Kidney (tissue), 14 donors: Measurements from ENCODE around the gene ABCB9. TPM values are rescaled to one million over a fixed set of nuclear protein-coding genes. Genes with fewer than 3 reads are reported as not detected.
"Not testable (repeated sequence)": the region's sequence is repeated elsewhere in the genome, so short reads cannot be mapped to it uniquely, and the experiment has no call there.

Source experiments
- DNase-seq, 5 donors: peaks; one replicate each; pipeline ENCODE4 v3.0.0-alpha.2; 2013 to 2020
- FAIRE-seq: peaks from 2 replicates; lab custom pipeline; 2012; peaks lifted over from hg19 to GRCh38; lab: Jason Lieb, UNC
- H3K27ac ChIP-seq, 2 donors: one replicate each; pipeline ENCODE4 v1.7.0; 2013; ENCODE audit warnings: low read depth in 2 of 2, low read length in 2 of 2, inconsistent platforms in 1 of 2
- H3K27me3 ChIP-seq: one replicate; pipeline ENCODE4 v1.7.1; 2013; ENCODE audit warnings: low read length, inconsistent platforms; ENCODE audit not compliant: control insufficient read depth, insufficient read depth
- H3K36me3 ChIP-seq, 3 donors: one replicate each; pipeline versions ENCODE4 v1.7.0 to v1.7.1; 2013; ENCODE audit warnings: low read length in 3 of 3, control low read depth in 1 of 3, inconsistent platforms in 1 of 3; ENCODE audit not compliant: insufficient read depth in 3 of 3, control insufficient read depth in 2 of 3
- H3K4me1 ChIP-seq, 3 donors: one replicate each; pipeline versions ENCODE4 v1.7.0 to v1.7.1; 2013; ENCODE audit warnings: low read length in 3 of 3, inconsistent platforms in 1 of 3, low read depth in 1 of 3; ENCODE audit not compliant: control insufficient read depth in 2 of 3, insufficient read depth in 2 of 3
- H3K4me3 ChIP-seq, 3 donors: one replicate each; pipeline versions ENCODE4 v1.7.0 to v1.8.1; 2013; ENCODE audit warnings: low read length in 3 of 3, control low read depth in 1 of 3, inconsistent platforms in 1 of 3
- H3K9ac ChIP-seq, 3 donors: one replicate each; pipeline versions ENCODE4 v1.7.0 to v1.7.1; 2013; ENCODE audit warnings: low read length in 3 of 3, control low read depth in 1 of 3, inconsistent platforms in 1 of 3
- H3K9me3 ChIP-seq, 3 donors: one replicate each; pipeline versions ENCODE4 v1.7.0 to v1.7.1; 2013; ENCODE audit warnings: low read length in 3 of 3, control low read depth in 1 of 3, inconsistent platforms in 1 of 3; ENCODE audit not compliant: control insufficient read depth in 2 of 3, insufficient read depth in 1 of 3
- intact Hi-C: fragments of 100-400 bp; cut with DNase I; formaldehyde crosslinking; loops from one replicate; pipeline ENCODE4 v1.11.1; 2022
- polyA plus RNA-seq: library from polyadenylated mRNA; stranded (reverse); fragments of 350-450 nt; fragmentation: Illumina TruSeq; extraction: RNeasy Lipid Tissue Mini Kit (QIAGEN cat#74804); gene quantifications from one replicate; pipeline ENCODE4 v1.2.3, GENCODE V29; 2014; ENCODE audit warnings: low read depth, low replicate concordance; ENCODE audit not compliant: insufficient read depth
- total RNA-seq: library from RNA; stranded (reverse); fragmentation: NEBNext Ultra II Directional; extraction: Animal tissue kit (Norgen Biotek cat#: 25700); gene quantifications from one replicate; pipeline ENCODE4 v1.2.1, GENCODE V29; 2021
- TF ChIP-seq, protein P1 (sequence below): IDR thresholded peaks from 3 replicates; pipeline ENCODE4 v1.5.1; 2012; ENCODE audit warnings: mild to moderate bottlenecking, moderate library complexity, borderline replicate concordance; ENCODE audit not compliant: insufficient read depth; ENCODE audit errors: extremely low read depth
- donor health status: control.
- donor health status: control.
- donor health status: control.
- donor health status: control.
- donor health status: control.
- donor health status: DM: yes; HTN: yes; CAD: no.
- donor health status: Normal renal cell carcinoma (clear cell type).

ABCB9 gene
- total and polyA plus RNA-seq, 2 donors from 2014 or later = 4.6 to 7.6 TPM

DNA sequence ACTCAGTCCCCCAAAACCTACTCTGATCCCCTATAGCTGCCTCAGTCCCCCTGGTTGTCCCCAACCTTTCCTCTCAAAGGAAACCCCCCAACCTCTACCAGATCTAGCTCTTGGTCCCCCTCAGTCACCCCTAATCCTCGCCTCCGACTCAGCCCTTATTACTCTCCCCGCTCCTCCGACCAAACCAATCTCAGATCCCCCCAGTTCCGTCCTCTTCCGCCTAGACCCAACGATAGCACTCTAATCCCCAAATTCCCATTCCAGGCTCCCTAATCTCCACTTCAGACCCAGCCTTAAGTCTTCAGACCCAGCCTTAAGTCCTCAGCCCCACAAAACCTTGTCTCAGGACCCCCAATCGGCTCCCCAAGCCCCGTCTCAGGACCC is 71.0 kb downstream of the ABCB9 start:
- Histone ChIP-seq H3K4me3 (peak overlapping the region; percentile 84 to 95 (median 85)), H3K27ac (peak overlapping the region; percentile 79 to 92), H3K36me3 (no peaks in the 10 kb centered on the region), H3K9ac (peak overlapping the region; percentile 86 to 99 (median 99)), H3K4me1 (peaks cover 2 to 36% (median 23%) of the 10 kb centered on the region in 3 donors), H3K27me3 (no peaks in the 10 kb centered on the region), H3K9me3 (no peaks in the 10 kb centered on the region)
- TF ChIP-seq, protein P1, sequence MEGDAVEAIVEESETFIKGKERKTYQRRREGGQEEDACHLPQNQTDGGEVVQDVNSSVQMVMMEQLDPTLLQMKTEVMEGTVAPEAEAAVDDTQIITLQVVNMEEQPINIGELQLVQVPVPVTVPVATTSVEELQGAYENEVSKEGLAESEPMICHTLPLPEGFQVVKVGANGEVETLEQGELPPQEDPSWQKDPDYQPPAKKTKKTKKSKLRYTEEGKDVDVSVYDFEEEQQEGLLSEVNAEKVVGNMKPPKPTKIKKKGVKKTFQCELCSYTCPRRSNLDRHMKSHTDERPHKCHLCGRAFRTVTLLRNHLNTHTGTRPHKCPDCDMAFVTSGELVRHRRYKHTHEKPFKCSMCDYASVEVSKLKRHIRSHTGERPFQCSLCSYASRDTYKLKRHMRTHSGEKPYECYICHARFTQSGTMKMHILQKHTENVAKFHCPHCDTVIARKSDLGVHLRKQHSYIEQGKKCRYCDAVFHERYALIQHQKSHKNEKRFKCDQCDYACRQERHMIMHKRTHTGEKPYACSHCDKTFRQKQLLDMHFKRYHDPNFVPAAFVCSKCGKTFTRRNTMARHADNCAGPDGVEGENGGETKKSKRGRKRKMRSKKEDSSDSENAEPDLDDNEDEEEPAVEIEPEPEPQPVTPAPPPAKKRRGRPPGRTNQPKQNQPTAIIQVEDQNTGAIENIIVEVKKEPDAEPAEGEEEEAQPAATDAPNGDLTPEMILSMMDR = no peak
- FAIRE-seq = no peak
- DNase-seq = no peak
- intact Hi-C loops = no loop called here

DNA sequence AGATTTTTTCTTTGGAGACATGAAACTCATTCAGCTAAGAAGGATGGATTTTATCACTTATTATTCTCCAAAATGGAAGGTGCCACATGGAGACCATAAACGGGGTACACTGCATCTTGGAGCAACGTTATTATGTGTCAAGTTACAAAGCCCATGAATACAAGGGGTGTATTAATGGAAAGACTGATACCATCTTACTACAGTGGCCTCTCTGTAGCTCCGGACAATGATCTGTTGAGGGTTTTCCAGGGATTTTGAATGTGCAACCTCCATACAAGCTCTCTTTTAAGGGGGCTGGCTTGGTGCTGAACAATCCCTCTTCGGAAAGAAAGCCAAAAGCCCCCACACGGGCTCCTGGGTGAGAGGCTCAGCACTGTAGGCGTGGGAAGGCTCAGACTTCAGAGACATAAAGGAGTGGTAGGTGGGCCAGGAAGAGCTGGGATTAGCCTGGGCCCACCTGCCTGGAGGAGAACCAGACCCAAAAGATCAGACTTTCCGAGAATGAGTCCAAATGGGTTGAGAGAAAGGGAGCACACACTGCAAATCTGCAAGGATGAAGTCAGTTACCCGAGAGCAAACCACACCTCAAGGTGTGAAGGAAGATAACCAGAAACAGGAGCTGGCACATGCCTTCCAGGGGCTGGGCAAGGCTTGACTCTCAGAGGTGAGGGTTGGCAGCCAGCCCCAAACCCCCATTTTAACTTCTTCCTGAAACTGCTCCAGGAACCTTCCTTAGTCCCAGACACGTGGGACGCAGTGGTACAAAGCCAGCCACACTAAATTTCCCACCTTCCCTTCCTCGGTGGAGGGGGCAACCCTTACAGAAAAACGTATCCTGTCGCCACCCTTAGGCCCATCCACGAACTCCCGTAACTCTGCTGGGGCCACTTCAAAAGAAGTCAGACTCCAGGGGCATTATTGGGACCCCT is 71.8 kb downstream of the ABCB9 start:
- Histone ChIP-seq H3K36me3 (no peaks in the 10 kb centered on the region), H3K4me1 (peaks cover 2 to 36% (median 27%) of the 10 kb centered on the region in 3 donors), H3K4me3 (peak overlapping the region; percentile 84 to 95 (median 85)), H3K9me3 (no peaks in the 10 kb centered on the region), H3K9ac (peak overlapping the region; percentile 86 to 99 (median 99)), H3K27me3 (no peaks in the 10 kb centered on the region), H3K27ac (peak overlapping the region; percentile 79 to 92)
- TF ChIP-seq, protein P1 = no peak
- intact Hi-C loops = no loop called here
- FAIRE-seq (no peak), DNase-seq (peak in 2 of 5 donors; percentile 47 to 76)

DNA sequence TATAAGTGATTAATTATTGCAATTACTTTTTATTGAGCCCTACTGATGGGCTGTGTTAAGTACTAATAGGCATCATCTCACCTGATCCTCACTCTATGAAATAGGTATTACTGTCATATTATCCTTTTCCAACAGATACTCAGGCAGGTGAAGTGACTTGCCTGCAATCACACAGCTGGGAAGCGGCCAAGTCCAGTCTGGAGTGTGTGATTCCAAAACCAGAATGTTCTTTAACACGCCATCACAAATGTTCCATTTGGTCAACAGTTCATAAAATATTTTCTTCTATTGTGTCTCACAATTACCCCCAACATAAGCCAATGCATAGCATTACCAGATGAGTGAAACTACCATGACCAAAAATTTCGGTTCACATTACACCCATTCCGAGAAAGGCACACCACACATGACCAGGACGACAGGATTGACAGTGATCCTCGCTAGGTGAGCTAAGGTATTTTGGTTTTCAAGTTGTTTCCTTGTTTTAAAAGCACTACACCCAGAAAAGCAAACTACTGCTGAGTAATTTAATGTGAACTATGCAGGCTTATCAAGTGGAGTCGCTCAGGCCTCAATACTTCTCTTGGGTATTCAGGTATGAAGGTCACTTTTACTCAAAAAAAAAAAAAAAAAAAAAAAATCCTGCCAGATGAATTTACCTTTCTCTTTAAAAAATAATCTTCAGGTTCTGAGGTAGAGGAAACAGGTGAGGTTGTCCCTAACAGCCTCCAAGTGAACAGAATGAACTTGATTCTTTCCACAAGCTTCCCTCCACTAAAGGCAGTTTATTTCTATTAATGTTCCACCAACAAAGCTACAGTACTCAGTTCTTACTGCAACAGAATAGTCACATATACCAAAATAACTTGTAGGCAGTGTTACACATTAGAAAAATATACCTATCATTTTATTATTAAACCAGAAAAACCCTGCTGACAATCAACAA is 72.8 kb downstream of the ABCB9 start:
- Histone ChIP-seq H3K9ac (peak overlapping the region in 2 of 3 donors; percentile 8 to 99), H3K27me3 (no peaks in the 10 kb centered on the region), H3K27ac (peak overlapping the region; percentile 79 to 92), H3K9me3 (no peaks in the 10 kb centered on the region), H3K4me3 (peak overlapping the region in 2 of 3 donors; percentile 84 to 95), H3K36me3 (no peaks in the 10 kb centered on the region), H3K4me1 (peaks cover 2 to 43% (median 35%) of the 10 kb centered on the region in 3 donors)
- TF ChIP-seq, protein P1 = no peak
- FAIRE-seq (no peak), DNase-seq (peak in 1 of 5 donors; percentile 26)
- intact Hi-C loops = no loop called here

DNA sequence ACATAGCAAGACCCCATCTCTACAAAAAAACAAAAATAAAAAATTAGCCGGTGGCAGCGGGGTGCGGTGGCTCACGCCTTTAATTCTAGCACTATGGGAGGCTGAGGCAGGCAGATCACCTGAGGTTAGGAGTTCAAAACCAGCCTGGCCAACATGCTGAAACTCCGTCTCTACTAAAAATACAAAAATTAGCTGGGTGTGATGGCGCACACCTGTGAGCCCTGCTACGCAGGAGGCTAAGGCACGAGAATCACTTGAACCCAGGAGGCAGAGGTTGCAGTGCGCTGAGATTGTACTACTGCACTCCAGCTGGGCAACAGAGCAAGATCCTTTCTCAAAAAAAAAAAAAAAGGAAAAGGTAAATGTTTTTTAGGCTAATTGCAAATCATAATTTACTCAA is 73.5 kb downstream of the ABCB9 start:
- not testable (repeated sequence) for H3K36me3 ChIP-seq
- peak overlapping the region; percentile 56 to 92 for H3K27ac ChIP-seq

More for the DNA sequence above, 73.5 kb downstream of the ABCB9 start:
- Histone ChIP-seq H3K9ac (peak overlapping the region in 1 of 3 donors; percentile 99), H3K4me3 (peak overlapping the region in 1 of 3 donors; percentile 95), H3K4me1 (peaks cover 2 to 43% (median 41%) of the 10 kb centered on the region in 3 donors)
- H3K27me3 ChIP-seq, intact Hi-C loops, FAIRE-seq, DNase-seq, H3K9me3 ChIP-seq: not testable (repeated sequence)
